ENCODE data around the gene NUDT9.

DNA sequence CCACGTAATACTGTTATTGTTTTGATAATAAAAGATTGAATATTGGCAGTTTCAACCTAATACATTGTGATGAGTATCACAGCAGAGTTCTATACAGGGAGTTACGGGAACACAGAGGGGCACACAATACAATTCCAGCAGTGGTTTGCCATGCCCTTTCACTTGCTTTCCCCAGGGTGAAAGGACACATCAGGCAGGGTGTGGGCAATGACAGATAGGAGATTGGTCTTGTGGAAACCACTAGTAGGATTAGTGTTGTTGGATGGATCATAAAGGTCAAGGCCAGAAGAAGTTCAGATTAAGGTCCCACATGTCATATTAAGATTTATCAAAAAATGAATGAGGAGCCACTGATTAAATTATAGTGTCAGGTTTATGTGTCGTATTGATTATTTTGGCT, 39.4 kb upstream of the NUDT9 start:
- TF ChIP-seq, protein P1, sequence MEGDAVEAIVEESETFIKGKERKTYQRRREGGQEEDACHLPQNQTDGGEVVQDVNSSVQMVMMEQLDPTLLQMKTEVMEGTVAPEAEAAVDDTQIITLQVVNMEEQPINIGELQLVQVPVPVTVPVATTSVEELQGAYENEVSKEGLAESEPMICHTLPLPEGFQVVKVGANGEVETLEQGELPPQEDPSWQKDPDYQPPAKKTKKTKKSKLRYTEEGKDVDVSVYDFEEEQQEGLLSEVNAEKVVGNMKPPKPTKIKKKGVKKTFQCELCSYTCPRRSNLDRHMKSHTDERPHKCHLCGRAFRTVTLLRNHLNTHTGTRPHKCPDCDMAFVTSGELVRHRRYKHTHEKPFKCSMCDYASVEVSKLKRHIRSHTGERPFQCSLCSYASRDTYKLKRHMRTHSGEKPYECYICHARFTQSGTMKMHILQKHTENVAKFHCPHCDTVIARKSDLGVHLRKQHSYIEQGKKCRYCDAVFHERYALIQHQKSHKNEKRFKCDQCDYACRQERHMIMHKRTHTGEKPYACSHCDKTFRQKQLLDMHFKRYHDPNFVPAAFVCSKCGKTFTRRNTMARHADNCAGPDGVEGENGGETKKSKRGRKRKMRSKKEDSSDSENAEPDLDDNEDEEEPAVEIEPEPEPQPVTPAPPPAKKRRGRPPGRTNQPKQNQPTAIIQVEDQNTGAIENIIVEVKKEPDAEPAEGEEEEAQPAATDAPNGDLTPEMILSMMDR (IDR thresholded peaks at IDR 0.05; ENCODE audit: low read depth, low read length, poor library complexity, severe bottlenecking), result no peak
- TF ChIP-seq EZH2phosphoT487 (IDR thresholded peaks at IDR 0.05; ENCODE audit: borderline replicate concordance, low read length), result no peak
